Ammon's horn (tissue), 1 donor: Measurements from ENCODE around the gene MYO1E.
"Not testable (repeated sequence)": the region's sequence is repeated elsewhere in the genome, so short reads cannot be mapped to it uniquely, and the experiment has no call there.

Experiments used
- DNase-seq: peaks from one replicate; pipeline ENCODE4 v3.0.0-alpha.2; 2016; ENCODE audit warnings: low spot score

Gene MYO1E

GRCh38 chr15:59162080-59162479 is 210.6 kb downstream of the MYO1E start:
- not testable (repeated sequence) for DNase-seq

GRCh38 chr15:59160880-59161593 is 211.6 kb downstream of the MYO1E start:
- DNase-seq, result no peak

- DNase-seq, result no peak
Observed at GRCh38 chr15:59159210-59159609, 213.5 kb downstream of the MYO1E start.

DNA sequence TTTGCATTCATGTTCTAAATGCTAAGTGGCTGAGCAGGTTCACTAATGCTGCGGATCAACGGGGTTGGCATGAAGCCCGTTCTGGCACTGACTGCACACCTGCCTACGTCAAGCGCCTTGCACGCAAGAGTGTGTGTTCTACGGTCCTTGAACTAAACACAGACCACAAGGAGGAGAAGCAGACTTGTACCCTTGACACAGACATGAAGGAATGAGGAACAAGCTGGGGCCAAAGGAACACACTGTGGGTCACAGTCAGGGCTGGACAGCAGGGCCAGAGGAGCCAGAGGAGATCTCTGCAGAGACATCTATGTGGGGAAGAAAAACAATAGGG is 214.0 kb downstream of the MYO1E start:
- DNase-seq, result no peak

GRCh38 chr15:59157840-59158700 is 214.6 kb downstream of the MYO1E start:
- no peak for DNase-seq

DNA sequence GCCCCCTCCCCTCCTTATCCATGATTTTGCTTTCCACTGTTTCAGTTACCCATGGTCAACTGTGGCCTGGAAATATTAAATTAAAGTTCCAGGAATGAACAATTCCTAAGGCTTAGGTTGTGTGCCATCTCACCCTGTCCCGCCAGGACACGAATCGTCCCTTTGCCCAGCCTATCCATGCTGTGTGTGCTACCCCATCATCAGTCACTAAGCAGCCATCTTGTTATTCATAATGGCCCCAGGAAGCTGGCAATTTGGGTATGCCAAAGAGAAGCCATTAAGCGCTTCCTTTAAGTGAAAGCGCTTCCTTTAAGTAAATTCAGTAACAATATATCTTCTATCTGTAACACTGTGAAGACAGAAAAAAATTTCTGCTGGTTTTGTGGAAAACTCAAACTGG is 215.3 kb downstream of the MYO1E start:
- no peak for DNase-seq

- DNase-seq, result no peak
Observed at GRCh38 chr15:59155431-59155830, 217.2 kb downstream of the MYO1E start.

- no peak for DNase-seq
Observed at GRCh38 chr15:59154243-59154642, 218.4 kb downstream of the MYO1E start.

- no peak for DNase-seq
Observed at GRCh38 chr15:59153466-59153865, 219.2 kb downstream of the MYO1E start.

DNA sequence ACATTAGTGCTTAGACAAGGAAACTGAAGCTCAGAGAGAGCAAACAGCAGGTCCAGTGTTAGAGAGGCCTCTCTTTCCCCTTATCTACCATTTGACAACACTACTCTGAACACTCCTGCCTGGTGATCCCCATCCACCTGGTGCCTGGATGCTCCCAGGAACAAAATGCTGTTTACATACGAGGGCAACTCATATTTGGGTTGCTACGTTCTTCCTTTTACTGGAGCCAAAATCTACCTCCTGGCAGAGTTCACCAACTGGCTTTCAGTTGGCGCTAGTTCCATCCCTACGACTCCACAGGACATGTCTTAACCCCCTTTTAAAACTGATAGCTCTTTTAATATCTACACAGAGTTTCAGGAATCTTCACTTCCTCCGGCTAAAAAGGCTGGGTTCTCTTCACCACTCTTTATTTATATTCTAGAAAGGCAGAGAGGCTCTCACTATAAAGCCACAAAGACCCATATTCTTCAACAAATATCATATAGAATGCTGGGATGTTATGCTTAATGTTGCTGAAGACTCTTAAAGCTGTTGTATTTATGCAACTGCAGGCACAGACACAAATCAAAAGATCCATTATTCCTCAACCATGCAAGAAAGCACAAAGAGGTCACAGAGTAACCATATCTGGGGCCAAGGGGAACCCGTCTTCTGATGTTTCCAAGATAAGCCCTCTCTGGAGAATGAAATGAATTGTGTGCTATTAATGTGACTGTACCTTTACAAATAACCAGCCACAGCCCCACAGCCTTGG is 219.8 kb downstream of the MYO1E start:
- DNase-seq, result no peak

DNA sequence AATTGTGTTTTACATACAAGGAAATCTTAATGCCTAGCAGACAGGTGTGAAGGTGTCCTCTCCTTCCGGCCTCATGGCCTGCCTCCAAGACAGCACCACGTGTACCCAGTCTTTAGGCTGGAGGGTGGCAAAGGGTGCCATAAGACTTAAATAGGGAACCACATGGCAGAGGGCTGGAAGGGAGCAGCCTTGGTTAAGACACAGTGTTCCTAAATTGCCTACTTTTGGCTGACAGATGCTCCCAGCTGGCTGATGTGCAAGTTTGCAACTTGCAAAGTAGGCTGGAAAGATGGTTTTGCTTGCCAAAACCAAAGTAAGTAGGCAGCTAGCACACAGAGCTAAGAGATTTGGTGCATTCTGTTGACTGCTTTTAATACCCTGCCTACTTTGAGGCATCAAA is 222.5 kb downstream of the MYO1E start:
- peak; percentile 35 for DNase-seq

- no peak for DNase-seq
Observed at GRCh38 chr15:59148153-59148833, 224.4 kb downstream of the MYO1E start.

DNA sequence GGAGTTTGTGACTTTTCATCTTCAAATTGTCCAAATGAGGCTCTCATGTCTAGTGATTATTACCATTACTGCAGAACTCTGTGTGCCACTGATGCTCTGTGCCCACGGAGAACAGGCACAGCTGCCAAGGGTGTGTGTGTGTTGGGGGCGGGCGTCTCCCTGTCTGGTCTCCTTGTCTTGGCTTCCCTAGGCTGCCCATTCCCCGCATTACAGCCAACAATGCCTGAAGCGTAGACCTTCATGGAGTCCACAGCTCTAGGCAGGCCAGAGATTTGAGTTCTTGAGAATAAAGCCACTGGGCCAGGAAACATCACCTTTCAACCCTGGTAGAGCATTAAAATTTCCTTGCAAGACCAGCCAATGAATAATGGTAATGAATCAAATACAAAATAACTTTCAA is 225.0 kb downstream of the MYO1E start:
- DNase-seq, result no peak

- peak; percentile 48 for DNase-seq
Observed at GRCh38 chr15:59144594-59144993, 228.1 kb downstream of the MYO1E start.

GRCh38 chr15:59143281-59143680 is 229.4 kb downstream of the MYO1E start:
- no peak for DNase-seq

GRCh38 chr15:59140422-59141226 is 232.0 kb downstream of the MYO1E start:
- no peak for DNase-seq

DNA sequence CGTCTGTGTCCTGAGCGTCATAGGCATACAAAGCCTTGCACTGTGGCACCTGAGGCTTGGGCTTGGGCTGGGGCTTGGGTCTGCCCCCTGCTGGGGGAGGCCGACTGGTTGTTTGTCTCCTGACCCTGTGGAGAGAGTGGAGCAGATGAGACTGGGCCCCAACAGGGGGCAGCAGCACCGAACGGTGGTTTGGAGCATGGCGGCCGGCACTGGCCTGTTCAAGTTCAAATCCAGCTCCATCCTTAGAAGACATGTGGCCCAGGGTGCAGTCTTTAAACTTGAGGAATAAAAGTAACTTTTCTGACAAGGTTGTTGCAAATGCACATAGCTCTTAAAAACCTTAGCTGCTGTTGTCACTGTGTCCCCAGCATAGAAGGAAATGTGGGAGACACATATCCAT is 234.4 kb downstream of the MYO1E start:
- no peak for DNase-seq

DNA sequence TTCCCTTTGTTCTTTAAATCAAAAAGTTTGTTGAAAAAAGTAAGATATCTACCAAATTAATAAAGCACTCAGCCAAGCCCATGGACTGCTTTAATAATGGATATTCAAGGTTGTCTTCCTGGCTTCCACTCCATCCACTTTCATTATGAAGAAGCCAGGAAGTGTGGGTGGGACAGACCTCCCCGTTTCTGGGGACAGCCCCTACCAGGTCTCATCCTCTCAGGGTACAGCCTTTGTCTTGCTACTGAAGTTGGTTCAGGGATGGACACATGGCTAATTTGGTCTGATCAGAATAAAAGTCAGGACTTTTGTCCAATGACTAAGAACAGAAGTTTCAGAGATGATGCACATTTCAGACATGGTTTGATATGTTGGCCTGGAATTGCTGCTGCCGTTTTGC is 235.1 kb downstream of the MYO1E start:
- no peak for DNase-seq

DNA sequence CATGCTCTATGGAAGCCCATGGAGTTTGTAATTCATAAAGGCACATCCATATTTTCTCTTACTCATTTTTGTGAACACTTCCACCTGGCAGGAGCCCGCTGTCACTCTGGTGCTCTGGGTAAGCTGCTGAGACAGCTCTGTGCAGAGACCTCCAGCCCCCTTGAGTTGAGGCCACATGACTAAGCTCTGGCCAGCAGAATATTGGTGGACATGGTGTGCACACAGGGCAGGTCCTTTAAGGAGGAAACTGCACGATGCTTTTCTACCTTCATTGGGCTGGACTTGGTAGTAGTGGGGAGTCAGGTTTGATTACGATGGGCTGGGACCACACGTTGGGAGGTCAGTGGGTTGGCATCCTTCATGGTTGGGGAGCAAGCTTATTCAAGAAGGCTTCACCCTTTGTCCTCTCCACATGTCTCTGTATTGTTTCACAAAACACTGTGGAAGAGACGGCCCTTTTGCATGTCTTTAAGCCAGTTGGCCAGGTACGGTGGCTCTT is 238.7 kb downstream of the MYO1E start:
- DNase-seq, result no peak

GRCh38 chr15:59131969-59132562 is 240.6 kb downstream of the MYO1E start:
- DNase-seq, result no peak

- DNase-seq, result no peak
Observed at GRCh38 chr15:59131456-59131855, 241.2 kb downstream of the MYO1E start.
